ENCODE measurements around the gene TNK1.

- TF ChIP-seq CTCF (IDR thresholded peaks at IDR 0.05) (no peak), EZH2 (IDR thresholded peaks at IDR 0.05; ENCODE audit: borderline replicate concordance, insufficient read depth, low read depth, low read length, poor library complexity, severe bottlenecking) (no peak)
These were observed 28.4 kb upstream of the TNK1 start for GRCh38 chr17:7352503-7352889.

Data from B cell (primary cell).